ENCODE measurements around the gene KCNMA1. TPM values are rescaled to one million over a fixed set of nuclear protein-coding genes. Genes with fewer than 3 reads are reported as not detected.

The KCNMA1 gene
- total RNA-seq, 1 experiment from 2014 or later, result 143 TPM

- ChIA-PET POLR2A (ENCODE audit: unreplicated experiment) (interaction anchor here (0.6 to 0.7 kb wide), 2 partner anchors 9 to 75 kb away, joined by 3 to 4 read pairs; no protein-coding TSS in a partner anchor), CTCF (interaction anchor here (0.6 to 1.1 kb wide), 3 partner anchors 123 to 341 kb away, joined by 3 read pairs; no protein-coding TSS in a partner anchor)
- no peaks in the 10 kb centered on the region; the same call in 1 of the 2 replicates for H3K9me2 ChIP-seq (replicated peaks; ENCODE audit: low read length)
- peaks cover 29% of the 10 kb centered on the region for H3K4me1 ChIP-seq (ENCODE audit: insufficient read depth, low read length)
- no peaks in the 10 kb centered on the region for H3K79me2 ChIP-seq (ENCODE audit: low read length)
- intact Hi-C loops (cut with micrococcal nuclease), result no loop called here
- H4K20me1 ChIP-seq (ENCODE audit: low read length), result no peaks in the 10 kb centered on the region
- H3K9me3 ChIP-seq (ENCODE audit: low read length), result no peaks in the 10 kb centered on the region
- no peaks in the 10 kb centered on the region for H3F3A ChIP-seq (ENCODE audit: low read length, unreplicated experiment)
- no peak for TF ChIP-seq EZH2phosphoT487 (IDR thresholded peaks at IDR 0.05; ENCODE audit: borderline replicate concordance, low read length)
- TF ChIP-seq CTCF (conservative IDR thresholded peaks at IDR 0.05; ENCODE audit: low read depth, low read length), result peak; percentile 45
- no peak for ATAC-seq
- H3K4me2 ChIP-seq (ENCODE audit: low read length), result no peak overlapping the region
- H3K9ac ChIP-seq (ENCODE audit: low read length), result no peak overlapping the region
- no peak overlapping the region for H3K4me3 ChIP-seq (ENCODE audit: low read length)
- H2AFZ ChIP-seq (ENCODE audit: low read length), result no peak overlapping the region
- no peak for DNase-seq
- H3K27ac ChIP-seq (ENCODE audit: low read length), result no peak overlapping the region
- H3K27me3 ChIP-seq (ENCODE audit: low read length), result no peaks in the 10 kb centered on the region
- BruUV-seq (replicated peaks), result no TSS peak
- H3K36me3 ChIP-seq (ENCODE audit: low read depth, low read length), result no peaks in the 10 kb centered on the region
Observed at GRCh38 chr10:77296534-77297392, 340.8 kb downstream of the KCNMA1 start.

- no TSS peak for BruUV-seq (replicated peaks)
- Histone ChIP-seq H2AFZ (ENCODE audit: low read length) (no peak overlapping the region), H3K4me1 (ENCODE audit: insufficient read depth, low read length) (peaks cover 40% of the 10 kb centered on the region), H3K27me3 (ENCODE audit: low read length) (no peaks in the 10 kb centered on the region), H3K9me3 (ENCODE audit: low read length) (no peaks in the 10 kb centered on the region), H3K4me3 (ENCODE audit: low read length) (no peak overlapping the region), H3F3A (ENCODE audit: low read length, unreplicated experiment) (peaks cover 15% of the 10 kb centered on the region), H3K79me2 (ENCODE audit: low read length) (no peaks in the 10 kb centered on the region), H3K9me2 (replicated peaks; ENCODE audit: low read length) (no peaks in the 10 kb centered on the region), H3K9ac (ENCODE audit: low read length) (no peak overlapping the region), H3K27ac (ENCODE audit: low read length) (no peak overlapping the region), H3K4me2 (ENCODE audit: low read length) (no peak overlapping the region), H3K36me3 (ENCODE audit: low read depth, low read length) (no peaks in the 10 kb centered on the region), H4K20me1 (ENCODE audit: low read length) (no peaks in the 10 kb centered on the region)
- no peak for ATAC-seq
- DNase-seq, result no peak
- TF ChIP-seq EZH2phosphoT487 (IDR thresholded peaks at IDR 0.05; ENCODE audit: borderline replicate concordance, low read length), result no peak
- TF ChIP-seq CTCF (conservative IDR thresholded peaks at IDR 0.05; ENCODE audit: low read depth, low read length), result no peak
- no peak for TF ChIP-seq EZH2 (IDR thresholded peaks at IDR 0.05; ENCODE audit: low read length, unreplicated experiment)
- CTCF ChIA-PET, result no interaction called here
- POLR2A ChIA-PET (ENCODE audit: unreplicated experiment), result interaction anchor here (0.5 kb wide), 1 partner anchor 434 kb away, joined by 4 read pairs; no protein-coding TSS in a partner anchor
- intact Hi-C loops (cut with micrococcal nuclease), result no loop called here
Observed at GRCh38 chr10:77293773-77294172, 343.8 kb downstream of the KCNMA1 start.

GRCh38 chr10:77293347-77293746, 344.3 kb downstream of the KCNMA1 start:
- ATAC-seq (no peak), DNase-seq (no peak)
- Histone ChIP-seq H3K4me3 (ENCODE audit: low read length) (no peak overlapping the region), H3K9ac (ENCODE audit: low read length) (no peak overlapping the region), H3K4me1 (ENCODE audit: insufficient read depth, low read length) (peaks cover 41% of the 10 kb centered on the region), H3K9me2 (replicated peaks; ENCODE audit: low read length) (no peaks in the 10 kb centered on the region), H3K9me3 (ENCODE audit: low read length) (no peaks in the 10 kb centered on the region), H3F3A (ENCODE audit: low read length, unreplicated experiment) (peaks cover 15% of the 10 kb centered on the region), H4K20me1 (ENCODE audit: low read length) (no peaks in the 10 kb centered on the region), H3K27ac (ENCODE audit: low read length) (no peak overlapping the region), H3K27me3 (ENCODE audit: low read length) (no peaks in the 10 kb centered on the region), H3K79me2 (ENCODE audit: low read length) (no peaks in the 10 kb centered on the region), H3K4me2 (ENCODE audit: low read length) (no peak overlapping the region), H3K36me3 (ENCODE audit: low read depth, low read length) (no peaks in the 10 kb centered on the region), H2AFZ (ENCODE audit: low read length) (no peak overlapping the region)
- no TSS peak for BruUV-seq (replicated peaks)
- ChIA-PET POLR2A (ENCODE audit: unreplicated experiment) (no interaction called here), CTCF (no interaction called here)
- TF ChIP-seq EZH2phosphoT487 (IDR thresholded peaks at IDR 0.05; ENCODE audit: borderline replicate concordance, low read length) (no peak), CTCF (conservative IDR thresholded peaks at IDR 0.05; ENCODE audit: low read depth, low read length) (no peak), EZH2 (IDR thresholded peaks at IDR 0.05; ENCODE audit: low read length, unreplicated experiment) (no peak)
- intact Hi-C loops (cut with micrococcal nuclease), result no loop called here

All from PC-3 (cell line).